HCT116 (cell line): ENCODE data around the gene DHX16. TPM values are rescaled to one million over a fixed set of nuclear protein-coding genes. Genes with fewer than 3 reads are reported as not detected.

Experiments
- ATAC-seq: fragments of 200-7000 bp; cut with Tn5 transposase; 2 replicates; pipeline ENCODE4 v1.9.1; 2020; ENCODE audit warnings: mild to moderate bottlenecking, moderate library complexity
- BruUV-seq: library from RNA; stranded (reverse); fragments of 400-500 nt; replicated peaks from 2 replicates; lab custom pipeline; 2021; lab: Mats Ljungman, UMichigan
- CTCF ChIA-PET: fragments of 300-600 bp; sonication (Branson Sonifier 250); formaldehyde crosslinking; loops from one replicate; lab custom pipeline; 2021; ENCODE audit warnings: antibody characterized with exemption; lab: Charles Lee
- POLR2A ChIA-PET: fragments of 300-600, 350-600 bp; sonication (Branson Sonifier 250); formaldehyde crosslinking; loops from one replicate; lab custom pipeline; 2021; ENCODE audit warnings: antibody characterized with exemption; lab: Charles Lee
- RAD21 ChIA-PET, 2 experiments: fragments of 300-600 bp; sonication (Branson Sonifier 250); formaldehyde crosslinking; loops; one replicate each; lab custom pipeline; 2023; ENCODE audit warnings: low total read pairs in 2 of 2; ENCODE audit not compliant: uncharacterized antibody in 2 of 2, unreplicated experiment in 2 of 2, low non-redundant PET in 1 of 2; lab: Charles Lee
- DNase-seq: peaks from one replicate; pipeline ENCODE4 v3.0.0-alpha.2; 2010; ENCODE audit warnings: low read depth, low spot score
- H2AFZ ChIP-seq: fragments of 200-600 bp; shearing (Covaris generic), sonication (generic); 2 replicates; pipeline ENCODE4 v1.6.1; 2017; ENCODE audit warnings: low read depth, mixed run types, mixed read lengths, antibody characterized with exemption, low read length; ENCODE audit not compliant: poor library complexity, severe bottlenecking
- H3K27ac ChIP-seq: 2 replicates; pipeline ENCODE4 v1.5.1; 2012; ENCODE audit warnings: low read depth, low read length
- H3K27me3 ChIP-seq: fragments of 200-600 bp; sonication (generic); 2 replicates; pipeline ENCODE4 v1.6.1; 2016; ENCODE audit warnings: mixed run types, low read length, mixed read lengths; ENCODE audit not compliant: insufficient read depth
- H3K36me3 ChIP-seq, 2 experiments: fragments of 200-500 bp in 1 of 2; fragments of 200-600 bp in 1 of 2; sonication (Bioruptor generic) in 1 of 2; sonication (generic) in 1 of 2; 2 replicates each; pipeline versions ENCODE4 v1.5.1 to v1.6.1; 2014 to 2016; ENCODE audit warnings: low read length in 2 of 2, inconsistent platforms in 1 of 2, mixed read lengths in 1 of 2, mixed run types in 1 of 2; ENCODE audit not compliant: insufficient read depth in 2 of 2, control insufficient read depth in 1 of 2
- H3K4me1 ChIP-seq, 2 experiments: fragments of 200-600 bp in 1 of 2; sonication (generic) in 1 of 2; 2 replicates each; pipeline versions ENCODE4 v1.5.1 to v1.6.1; 2012 to 2017; ENCODE audit warnings: low read length in 2 of 2, inconsistent platforms in 1 of 2, mild to moderate bottlenecking in 1 of 2, mixed read lengths in 1 of 2, mixed run types in 1 of 2, moderate library complexity in 1 of 2; ENCODE audit not compliant: insufficient read depth in 2 of 2, control insufficient read depth in 1 of 2
- H3K4me2 ChIP-seq: fragments of 200-600 bp; sonication (generic); 2 replicates; pipeline ENCODE4 v1.6.1; 2017; ENCODE audit warnings: mixed run types, low read length, mixed read lengths
- H3K4me3 ChIP-seq, 2 experiments: fragments of 200-600 bp in 1 of 2; sonication (generic) in 1 of 2; replicated peaks in 1 of 2; 2 replicates each; pipeline ENCODE4 v1.5.1; 2011 to 2016; ENCODE audit warnings: low read length in 2 of 2, control low read depth in 1 of 2, low read depth in 1 of 2, mild to moderate bottlenecking in 1 of 2, mixed read lengths in 1 of 2, mixed run types in 1 of 2
- H3K79me2 ChIP-seq: fragments of 200-600 bp; sonication (generic); 2 replicates; pipeline ENCODE4 v1.6.1; 2017; ENCODE audit warnings: mild to moderate bottlenecking, mixed run types, low read length, moderate library complexity, mixed read lengths; ENCODE audit not compliant: insufficient read depth
- H3K9ac ChIP-seq: fragments of 200-600 bp; sonication (generic); 2 replicates; pipeline ENCODE4 v1.6.1; 2016; ENCODE audit warnings: low read length, mixed read lengths
- H3K9me2 ChIP-seq: fragments of 200-600 bp; sonication (generic), shearing (Covaris generic); 2 replicates; pipeline ENCODE4 v1.6.1; 2017; ENCODE audit warnings: mixed run types, mild to moderate bottlenecking, moderate library complexity; ENCODE audit not compliant: insufficient read depth
- H3K9me3 ChIP-seq, 2 experiments: fragments of 200-500 bp in 1 of 2; fragments of 200-600 bp in 1 of 2; sonication (Bioruptor generic) in 1 of 2; sonication (generic) in 1 of 2; 2 replicates each; pipeline ENCODE4 v1.6.1; 2014 to 2017; ENCODE audit warnings: low read length in 2 of 2, mixed read lengths in 2 of 2, inconsistent platforms in 1 of 2, low read depth in 1 of 2, mild to moderate bottlenecking in 1 of 2, mixed run types in 1 of 2, moderate library complexity in 1 of 2; ENCODE audit not compliant: control insufficient read depth in 1 of 2, insufficient read depth in 1 of 2
- H4K20me1 ChIP-seq: fragments of 200-600 bp; sonication (generic), shearing (Covaris generic); 2 replicates; pipeline ENCODE4 v1.6.1; 2017; ENCODE audit warnings: mixed run types, mild to moderate bottlenecking, moderate library complexity; ENCODE audit not compliant: insufficient read depth
- CEBPB ChIP-seq: IDR thresholded peaks from 2 replicates; pipeline ENCODE4 v1.6.1; 2012; ENCODE audit warnings: low read depth
- EGR1 ChIP-seq: IDR thresholded peaks from 2 replicates; pipeline ENCODE4 v1.6.1; 2012; ENCODE audit warnings: low read depth
- ELF1 ChIP-seq: IDR thresholded peaks from 2 replicates; pipeline ENCODE4 v1.6.1; 2012; ENCODE audit warnings: low read depth, borderline replicate concordance
- SP1 ChIP-seq: IDR thresholded peaks from 2 replicates; pipeline ENCODE4 v1.6.1; 2012; ENCODE audit warnings: low read depth
- SRF ChIP-seq: IDR thresholded peaks from 2 replicates; pipeline ENCODE4 v1.6.1; 2012; ENCODE audit warnings: low read depth
- YY1 ChIP-seq: IDR thresholded peaks from 2 replicates; pipeline ENCODE4 v1.6.1; 2011; ENCODE audit warnings: low read length, low read depth, moderate library complexity, mild to moderate bottlenecking; ENCODE audit not compliant: insufficient replicate concordance; ENCODE audit errors: extremely low read depth
- ZBTB33 ChIP-seq: IDR thresholded peaks from 2 replicates; pipeline ENCODE4 v1.6.1; 2011; ENCODE audit warnings: mild to moderate bottlenecking, low read length, moderate library complexity; ENCODE audit not compliant: insufficient replicate concordance; ENCODE audit errors: extremely low read depth
- intact Hi-C: fragments of 100-400 bp; cut with micrococcal nuclease; formaldehyde crosslinking; loops from 2 replicates; pipeline ENCODE4 v1.10.0; 2022
- total RNA-seq: library from RNA; stranded (reverse); gene quantifications from one replicate; pipeline ENCODE4 v1.2.1, GENCODE V29; 2021; ENCODE audit not compliant: unreplicated experiment

The DHX16 gene
- total RNA-seq, 1 experiment from 2014 or later = 46.0 TPM

GRCh38 chr6:30684386-30685156 lies 11.8 kb upstream of the DHX16 start:
- Histone ChIP-seq H3K9me2 (no peaks in the 10 kb centered on the region), H3K36me3 (no peaks in the 10 kb centered on the region), H3K9me3 (no peaks in the 10 kb centered on the region), H3K4me3 (peak overlapping the region; percentile 38 to 54; a peak in 2 of 4 replicates), H3K27me3 (no peaks in the 10 kb centered on the region), H4K20me1 (no peaks in the 10 kb centered on the region), H2AFZ (no peak overlapping the region), H3K9ac (peak overlapping the region; percentile 95), H3K4me2 (peak overlapping the region; percentile 98), H3K79me2 (peaks cover 58% of the 10 kb centered on the region), H3K4me1 (peaks cover 49 to 73% of the 10 kb centered on the region in 2 experiments), H3K27ac (peak overlapping the region; percentile 85)
- ChIA-PET CTCF (no interaction called here), POLR2A (no interaction called here), RAD21 (no interaction called here)
- intact Hi-C loops = no loop called here
- ATAC-seq (no peak), DNase-seq (no peak)
- TF ChIP-seq ELF1 (no peak), SP1 (no peak), YY1 (no peak), ZBTB33 (no peak)
- no TSS peak for BruUV-seq

GRCh38 chr6:30683980-30684338 lies 11.2 kb upstream of the DHX16 start:
- peak overlapping the region; percentile 66 for H3K9ac ChIP-seq
- H2AFZ ChIP-seq = no peak overlapping the region
- no peak for ATAC-seq
- BruUV-seq = no TSS peak
- no peak for TF ChIP-seq SRF
- TF ChIP-seq EGR1 = no peak
- no peak for TF ChIP-seq CEBPB
- TF ChIP-seq, all 23 proteins: peak for 0
- no peaks in the 10 kb centered on the region for H3K27me3 ChIP-seq
- CTCF ChIA-PET = no interaction called here
- H3K4me3 ChIP-seq = peak overlapping the region; percentile 38 to 54
- no peaks in the 10 kb centered on the region for H3K9me2 ChIP-seq
- H3K4me1 ChIP-seq = peaks cover 48 to 75% of the 10 kb centered on the region in 2 experiments
- peak overlapping the region; percentile 85 for H3K27ac ChIP-seq
- no peaks in the 10 kb centered on the region for H4K20me1 ChIP-seq
- RAD21 ChIA-PET = no interaction called here
- intact Hi-C loops = no loop called here
- H3K9me3 ChIP-seq = no peaks in the 10 kb centered on the region
- no peaks in the 10 kb centered on the region for H3K36me3 ChIP-seq
- H3K79me2 ChIP-seq = peaks cover 58% of the 10 kb centered on the region
- H3K4me2 ChIP-seq = peak overlapping the region; percentile 98
- POLR2A ChIA-PET = no interaction called here
- DNase-seq = no peak
